Stimulated activated CD4-positive, alpha-beta T cell treated with anti-CD3 and anti-CD28 coated beads, Interleukin-4, amount 100 ng/mL, for 1 hour (primary cell): ENCODE measurements around the gene DYSF.

Experiments
- DNase-seq: peaks from one replicate; pipeline ENCODE4 v3.0.0-alpha.2; 2020

Gene DYSF

DNA sequence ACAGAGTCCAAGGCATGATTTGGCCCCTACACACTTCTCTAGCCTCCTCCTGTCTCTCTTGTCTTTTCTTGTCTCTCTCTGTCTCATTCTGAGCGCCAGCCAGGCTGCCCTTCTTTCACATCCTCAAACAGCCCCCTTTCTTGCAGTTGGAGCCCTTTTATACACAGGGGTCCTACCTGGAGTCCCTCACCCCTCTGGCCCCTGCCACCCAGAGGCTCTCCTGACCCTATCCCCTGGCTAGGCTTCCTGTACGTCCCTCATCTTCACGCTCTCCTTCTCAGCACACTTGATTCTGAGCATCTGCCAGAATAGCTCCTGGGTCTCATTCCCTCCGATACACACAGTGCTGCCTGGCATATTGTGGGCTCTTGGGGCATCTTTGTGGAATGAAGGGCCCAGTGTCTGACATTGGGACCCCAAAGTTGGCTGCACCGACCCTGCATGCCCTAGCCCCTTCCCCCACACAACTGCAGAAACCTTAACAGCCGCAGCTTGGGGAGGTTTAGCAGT lies 261.9 kb downstream of the DYSF start:
- no peak for DNase-seq

- DNase-seq: no peak
Measured at GRCh38 chr2:71715951-71716696, 262.8 kb downstream of the DYSF start.

GRCh38 chr2:71716697-71717624 lies 263.6 kb downstream of the DYSF start:
- DNase-seq: no peak

DNA sequence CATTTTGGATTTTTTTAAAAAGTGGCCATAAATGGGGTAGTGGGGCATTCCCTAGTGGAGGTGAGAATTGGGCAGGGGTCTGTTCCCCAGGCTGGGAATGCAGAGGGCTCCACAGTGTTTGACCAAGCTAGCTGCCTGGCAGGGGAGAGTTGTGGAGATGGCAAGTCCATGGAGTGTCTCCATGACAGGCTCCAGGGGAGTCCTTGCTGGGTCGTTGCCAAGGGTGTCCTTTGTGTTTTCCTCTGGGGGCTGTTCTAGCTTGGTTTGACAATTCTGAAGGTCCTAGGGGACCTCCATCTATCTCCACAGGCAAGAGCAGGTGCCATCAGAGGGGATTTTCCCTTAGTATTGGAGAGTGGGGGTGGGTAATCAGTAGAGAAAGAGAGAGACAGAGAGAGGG lies 265.3 kb downstream of the DYSF start:
- DNase-seq: no peak

GRCh38 chr2:71719520-71720282 lies 266.3 kb downstream of the DYSF start:
- DNase-seq: no peak

DNA sequence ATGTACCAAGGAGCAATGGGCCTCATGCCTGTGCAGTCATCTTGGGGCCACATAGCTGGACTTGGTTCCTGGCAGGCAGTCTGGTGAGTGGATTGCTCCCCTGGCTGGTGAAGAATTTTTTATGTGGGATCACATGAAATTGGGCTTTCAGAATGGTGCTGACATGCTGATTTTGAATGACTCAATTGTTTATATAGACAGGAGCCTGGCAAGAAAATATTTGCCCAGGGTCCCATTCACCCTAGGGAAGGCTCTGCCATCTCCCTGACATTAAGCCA lies 266.9 kb downstream of the DYSF start:
- DNase-seq: no peak

DNA sequence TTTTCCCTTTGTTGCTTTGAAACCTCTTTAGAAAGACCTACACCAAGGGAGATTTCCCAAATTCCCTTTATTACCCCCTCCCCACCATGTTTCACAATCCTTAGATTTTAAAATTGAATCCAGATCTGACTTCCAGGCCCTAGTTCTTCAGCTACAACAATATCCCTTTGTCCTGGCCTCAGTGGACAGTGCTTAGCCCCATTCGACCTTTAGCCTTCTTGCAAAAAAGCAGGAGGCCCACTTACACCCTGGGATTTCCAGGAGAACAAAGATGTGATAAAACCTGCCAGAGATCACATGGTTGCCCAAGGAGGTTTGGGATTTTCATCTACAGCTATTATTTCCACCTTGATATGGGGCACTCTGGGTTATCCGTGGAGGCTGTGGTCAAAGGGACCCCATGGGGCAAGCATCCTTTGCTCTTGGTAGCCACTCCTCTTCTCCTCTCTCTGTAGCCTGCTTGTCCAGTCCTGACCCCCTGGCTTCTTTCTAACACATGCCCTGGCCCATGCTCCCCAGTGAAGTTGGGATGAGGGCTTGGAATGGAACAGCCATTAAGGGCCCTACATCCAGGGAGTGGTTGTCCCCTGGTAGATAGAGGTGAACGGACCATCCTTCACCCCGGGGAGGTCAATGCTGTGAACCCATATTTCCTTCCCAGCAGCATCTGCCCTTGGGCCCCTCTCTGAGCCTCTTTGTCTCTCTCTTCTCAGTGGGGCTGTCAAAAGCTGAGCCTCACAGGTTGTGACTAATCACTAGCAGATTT lies 267.4 kb downstream of the DYSF start:
- no peak for DNase-seq

DNA sequence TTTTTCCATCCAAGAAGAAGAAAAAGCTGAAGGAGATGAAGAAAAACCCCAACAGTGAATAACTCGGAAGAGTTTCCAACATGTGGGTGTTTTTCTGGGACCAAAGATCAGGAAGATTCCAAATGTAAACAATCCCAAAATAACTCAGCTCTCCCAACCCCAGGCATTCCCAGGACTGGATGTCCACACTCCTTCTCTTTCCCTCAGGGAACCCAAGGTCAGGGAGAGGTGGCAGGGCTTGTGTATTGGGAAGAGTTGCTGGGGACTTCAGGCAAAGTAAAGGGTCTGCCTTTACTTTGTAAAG lies 268.0 kb downstream of the DYSF start:
- no peak for DNase-seq

- no peak for DNase-seq
Measured at GRCh38 chr2:71721669-71722068, 268.3 kb downstream of the DYSF start.

DNA sequence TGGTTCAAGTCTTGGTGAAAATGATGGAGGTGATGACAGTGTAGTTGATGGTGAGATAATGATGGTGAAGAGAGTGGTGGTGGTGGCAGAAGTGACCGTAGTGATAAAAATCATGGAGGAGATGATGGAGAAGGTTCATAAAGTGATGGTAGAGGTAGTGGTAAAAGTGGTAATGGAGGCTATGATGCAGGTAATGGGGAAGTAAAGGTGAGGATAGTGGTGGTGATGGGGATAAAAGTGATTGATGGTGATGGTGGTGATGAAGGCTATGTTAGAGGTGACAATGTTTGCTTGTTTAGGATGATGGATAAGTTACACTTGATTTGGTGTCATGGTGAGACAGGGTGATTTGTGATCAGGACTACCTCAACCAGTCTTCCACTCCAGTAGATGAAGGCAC lies 268.9 kb downstream of the DYSF start:
- DNase-seq: no peak

- DNase-seq: no peak
Measured at GRCh38 chr2:71724793-71725192, 271.4 kb downstream of the DYSF start.

GRCh38 chr2:71725836-71726235 lies 272.5 kb downstream of the DYSF start:
- DNase-seq: no peak

- no peak for DNase-seq
Measured at GRCh38 chr2:71727562-71727961, 274.2 kb downstream of the DYSF start.

- DNase-seq: no peak
Measured at GRCh38 chr2:71728036-71728435, 274.7 kb downstream of the DYSF start.

GRCh38 chr2:71730785-71731383 lies 277.5 kb downstream of the DYSF start:
- DNase-seq: no peak

DNA sequence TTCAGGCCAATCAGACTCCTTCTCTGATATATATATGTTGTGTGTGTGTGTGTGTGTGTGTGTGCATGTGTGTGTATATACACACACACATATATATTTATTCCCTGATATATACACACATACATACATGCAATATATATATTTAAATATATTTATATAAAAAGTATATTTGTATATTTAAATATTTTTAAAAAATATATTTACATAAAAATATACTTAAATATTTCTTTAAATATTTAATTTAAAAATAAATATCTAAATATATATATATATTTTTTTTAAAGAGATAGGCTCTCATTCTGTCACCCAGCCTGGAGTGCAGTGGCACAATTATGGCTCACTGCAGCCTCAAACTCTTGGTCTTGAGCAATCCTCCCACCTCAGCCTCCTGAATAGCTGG lies 281.3 kb downstream of the DYSF start:
- DNase-seq: no peak

- no peak for DNase-seq
Measured at GRCh38 chr2:71735676-71736075, 282.3 kb downstream of the DYSF start.
